Stomach (tissue), 9 donors: ENCODE results near the gene C17orf107. TPM values are rescaled to one million over a fixed set of nuclear protein-coding genes. Genes with fewer than 3 reads are reported as not detected.

Source experiments
- DNase-seq, 2 donors: peaks; one replicate each; pipeline versions ENCODE4 v3.0.0 to v3.0.0-alpha.2; 2013 to 2019
- H3K27ac ChIP-seq, 5 donors: fragments of 200-600 bp in 4 of 5; sonication (generic) in 4 of 5; one replicate each; pipeline ENCODE4 v1.5.1; 2013 to 2019; ENCODE audit warnings: mild to moderate bottlenecking in 1 of 5, moderate library complexity in 1 of 5
- H3K27me3 ChIP-seq, 3 donors: fragments of 200-600 bp; sonication (generic); one replicate each; pipeline ENCODE4 v1.5.1; 2017 to 2019; ENCODE audit warnings: mixed run types in 1 of 3
- H3K36me3 ChIP-seq, 4 donors: fragments of 200-600 bp; sonication (generic); 1 replicate in 3 of 4; 2 replicates in 1 of 4; pipeline ENCODE4 v1.5.1; 2016 to 2019
- H3K4me1 ChIP-seq, 4 donors: fragments of 200-600 bp; sonication (generic); one replicate each; pipeline ENCODE4 v1.5.1; 2016 to 2019
- H3K4me3 ChIP-seq, 4 donors: fragments of 200-600 bp; sonication (generic) in 3 of 4; one replicate each; pipeline ENCODE4 v1.5.1; 2016 to 2019; ENCODE audit warnings: mild to moderate bottlenecking in 1 of 4
- H3K9me3 ChIP-seq, 4 donors: fragments of 200-600 bp; sonication (generic); one replicate each; pipeline ENCODE4 v1.5.1; 2016 to 2019
- EP300 ChIP-seq: sonication (generic); formaldehyde crosslinking; IDR thresholded peaks from one replicate; pipeline ENCODE4 v1.6.1; 2017; ENCODE audit warnings: antibody characterized with exemption
- POLR2A ChIP-seq, 4 donors: fragments of 450-650 bp; IDR thresholded peaks; one replicate each; pipeline ENCODE4 v1.6.1; 2016; ENCODE audit warnings: antibody characterized with exemption in 4 of 4, control low read depth in 2 of 4, mild to moderate bottlenecking in 1 of 4, moderate library complexity in 1 of 4
- POLR2AphosphoS5 ChIP-seq, 3 donors: sonication (generic); formaldehyde crosslinking; IDR thresholded peaks; one replicate each; pipeline ENCODE4 v1.6.1; 2016; ENCODE audit warnings: antibody characterized with exemption in 3 of 3
- WGBS, 5 donors: extraction: QIAGEN DNeasy Blood & Tissue Kit in 3 of 5; methylation state at CpG; one replicate each; pipeline versions ENCODE4 v1.1.5 to v1.1.7; 2013 to 2018; 5-methylcytosine and 5-hydroxymethylcytosine counted together
- intact Hi-C: fragments of 100-400 bp; cut with DNase I; formaldehyde crosslinking; loops from one replicate; pipeline ENCODE4 v1.15.1; 2023; ENCODE audit warnings: low total_unique reads
- polyA plus RNA-seq, 3 donors: library from polyadenylated mRNA; stranded (reverse); fragments of 200-250 nt; gene quantifications; one replicate each; pipeline ENCODE4 v1.2.3, GENCODE V29; 2013
- total RNA-seq, 5 donors: library from RNA; depleted of rRNA; stranded (reverse); fragments of >200 nt; gene quantifications; one replicate each; pipeline versions ENCODE4 v1.1.0 to v1.2.3, GENCODE V29; 2014 to 2016
- TF ChIP-seq, protein P1 (sequence below), 7 experiments: fragments of 450-650 bp in 4 of 7; fragments of 200-600 bp in 3 of 7; sonication (generic) in 3 of 7; IDR thresholded peaks; one replicate each; pipeline ENCODE4 v1.5.1; 2016 to 2019; ENCODE audit warnings: antibody characterized with exemption in 7 of 7, control low read depth in 2 of 7, mild to moderate bottlenecking in 1 of 7
- donor health status: healthy with polysubstance abuse.
- donor health status: Bipolar disorder and iron deficiency.
- donor health status: healthy.

Gene C17orf107
- total and polyA plus RNA-seq, 8 donors, result 0.75 to 6.6 (median 2.8) TPM; not detected in 1

DNA sequence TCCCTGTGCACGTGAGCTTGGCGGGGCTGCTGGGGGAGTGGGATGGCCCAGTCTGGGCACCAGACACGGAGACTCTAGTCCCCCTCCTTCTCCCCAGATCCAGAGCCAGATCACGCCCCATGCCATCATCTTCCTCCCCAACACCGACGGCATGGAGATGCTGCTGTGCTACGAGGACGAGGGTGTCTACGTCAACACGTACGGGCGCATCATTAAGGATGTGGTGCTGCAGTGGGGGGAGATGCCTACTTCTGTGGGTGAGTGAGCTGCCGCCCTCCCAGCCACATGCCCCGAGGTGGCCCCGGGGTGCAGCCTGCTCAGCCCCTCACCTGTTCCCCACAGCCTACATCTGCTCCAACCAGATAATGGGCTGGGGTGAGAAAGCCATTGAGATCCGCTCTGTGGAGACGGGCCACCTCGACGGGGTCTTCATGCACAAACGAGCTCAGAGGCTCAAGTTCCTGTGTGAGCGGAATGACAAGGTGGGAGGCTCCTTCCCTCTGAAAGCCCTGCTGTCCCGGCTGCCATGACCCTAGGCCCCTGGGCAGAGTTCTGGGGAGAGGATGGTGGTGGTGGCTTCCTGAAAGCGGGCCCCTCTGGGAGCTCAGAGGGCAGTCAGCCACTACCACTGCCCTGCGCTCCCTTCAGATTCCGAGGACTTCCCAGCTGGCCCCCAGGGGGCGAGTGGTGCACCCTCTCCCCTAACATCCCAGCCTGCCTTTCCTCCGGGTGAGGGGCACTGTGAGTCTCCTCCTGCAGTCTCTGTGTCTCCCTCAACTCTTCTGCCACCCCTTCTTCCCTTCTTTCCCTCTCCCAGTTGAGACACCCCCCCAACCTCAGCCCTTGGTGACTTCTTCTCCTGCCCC is 2.8 kb upstream of the C17orf107 start:
- Histone ChIP-seq H3K36me3 (peaks cover 53 to 62% (median 60%) of the 10 kb centered on the region in 4 donors), H3K4me3 (no peak overlapping the region), H3K9me3 (no peaks in the 10 kb centered on the region), H3K27me3 (peaks cover 0 to 33% (median 0%) of the 10 kb centered on the region in 3 donors), H3K27ac (no peak overlapping the region), H3K4me1 (peaks cover 20 to 34% (median 28%) of the 10 kb centered on the region in 4 donors)
- 88 to 92% (median 90%) methylated on average over 24 to 27 of the region's 27 CpGs for WGBS, 5 donors
- TF ChIP-seq POLR2A (IDR thresholded peaks at IDR 0.05) (no peak), POLR2AphosphoS5 (IDR thresholded peaks at IDR 0.05) (no peak), EP300 (no peak)
- TF ChIP-seq, protein P1, sequence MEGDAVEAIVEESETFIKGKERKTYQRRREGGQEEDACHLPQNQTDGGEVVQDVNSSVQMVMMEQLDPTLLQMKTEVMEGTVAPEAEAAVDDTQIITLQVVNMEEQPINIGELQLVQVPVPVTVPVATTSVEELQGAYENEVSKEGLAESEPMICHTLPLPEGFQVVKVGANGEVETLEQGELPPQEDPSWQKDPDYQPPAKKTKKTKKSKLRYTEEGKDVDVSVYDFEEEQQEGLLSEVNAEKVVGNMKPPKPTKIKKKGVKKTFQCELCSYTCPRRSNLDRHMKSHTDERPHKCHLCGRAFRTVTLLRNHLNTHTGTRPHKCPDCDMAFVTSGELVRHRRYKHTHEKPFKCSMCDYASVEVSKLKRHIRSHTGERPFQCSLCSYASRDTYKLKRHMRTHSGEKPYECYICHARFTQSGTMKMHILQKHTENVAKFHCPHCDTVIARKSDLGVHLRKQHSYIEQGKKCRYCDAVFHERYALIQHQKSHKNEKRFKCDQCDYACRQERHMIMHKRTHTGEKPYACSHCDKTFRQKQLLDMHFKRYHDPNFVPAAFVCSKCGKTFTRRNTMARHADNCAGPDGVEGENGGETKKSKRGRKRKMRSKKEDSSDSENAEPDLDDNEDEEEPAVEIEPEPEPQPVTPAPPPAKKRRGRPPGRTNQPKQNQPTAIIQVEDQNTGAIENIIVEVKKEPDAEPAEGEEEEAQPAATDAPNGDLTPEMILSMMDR (IDR thresholded peaks at IDR 0.05), result no peak
- no peak for DNase-seq
- intact Hi-C loops, result loop anchor here (10.0 kb wide), 1 partner anchor 162 kb away; the partner anchor contains the start of genes CXCL16, MED11 and ZMYND15

DNA sequence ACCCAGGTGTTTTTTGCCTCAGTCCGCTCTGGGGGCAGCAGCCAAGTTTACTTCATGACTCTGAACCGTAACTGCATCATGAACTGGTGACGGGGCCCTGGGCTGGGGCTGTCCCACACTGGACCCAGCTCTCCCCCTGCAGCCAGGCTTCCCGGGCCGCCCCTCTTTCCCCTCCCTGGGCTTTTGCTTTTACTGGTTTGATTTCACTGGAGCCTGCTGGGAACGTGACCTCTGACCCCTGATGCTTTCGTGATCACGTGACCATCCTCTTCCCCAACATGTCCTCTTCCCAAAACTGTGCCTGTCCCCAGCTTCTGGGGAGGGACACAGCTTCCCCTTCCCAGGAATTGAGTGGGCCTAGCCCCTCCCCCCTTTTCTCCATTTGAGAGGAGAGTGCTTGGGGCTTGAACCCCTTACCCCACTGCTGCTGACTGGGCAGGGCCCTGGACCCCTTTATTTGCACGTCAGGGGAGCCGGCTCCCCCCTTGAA is 2.1 kb upstream of the C17orf107 start:
- H3K27ac ChIP-seq, result no peak overlapping the region
- DNase-seq, result no peak
- peaks cover 46 to 55% (median 54%) of the 10 kb centered on the region in 4 donors for H3K36me3 ChIP-seq
- H3K9me3 ChIP-seq, result no peaks in the 10 kb centered on the region
- peaks cover 20 to 39% (median 31%) of the 10 kb centered on the region in 4 donors for H3K4me1 ChIP-seq
- intact Hi-C loops, result loop anchor here (10.0 kb wide), 1 partner anchor 162 kb away; the partner anchor contains the start of genes CXCL16, MED11 and ZMYND15
- no peak overlapping the region for H3K4me3 ChIP-seq
- H3K27me3 ChIP-seq, result peaks cover 0 to 36% (median 0%) of the 10 kb centered on the region in 3 donors
- TF ChIP-seq POLR2A (IDR thresholded peaks at IDR 0.05) (no peak), EP300 (no peak), POLR2AphosphoS5 (IDR thresholded peaks at IDR 0.05) (no peak)
- 76 to 80% (median 78%) methylated on average over 10 of the region's 10 CpGs for WGBS, 5 donors

DNA sequence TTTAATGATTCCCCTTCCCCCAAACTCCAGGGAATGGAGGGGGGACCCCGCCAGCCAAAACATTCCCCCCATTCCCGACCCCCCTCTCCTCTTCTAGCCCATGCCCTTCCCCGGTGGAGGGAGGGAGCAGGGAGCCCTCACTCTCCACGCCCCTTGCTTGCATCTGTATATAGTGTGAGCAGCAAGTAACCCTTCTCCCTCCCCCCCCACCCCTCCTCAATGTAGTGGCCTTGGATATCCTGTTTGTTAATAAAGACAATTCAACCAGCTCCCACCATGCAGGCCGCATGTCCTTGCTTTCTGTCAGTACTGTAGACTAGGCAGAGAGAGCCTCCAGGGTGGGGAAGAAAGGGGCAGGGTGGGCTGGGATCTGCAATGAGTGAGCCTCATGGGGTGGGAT is 1.6 kb upstream of the C17orf107 start:
- Histone ChIP-seq H3K27me3 (peaks cover 0 to 36% (median 0%) of the 10 kb centered on the region in 3 donors), H3K4me1 (peaks cover 20 to 43% (median 33%) of the 10 kb centered on the region in 4 donors), H3K27ac (no peak overlapping the region), H3K4me3 (no peak overlapping the region), H3K36me3 (peaks cover 41 to 50% (median 48%) of the 10 kb centered on the region in 4 donors), H3K9me3 (no peaks in the 10 kb centered on the region)
- no peak for DNase-seq
- intact Hi-C loops, result loop anchor here (10.0 kb wide), 1 partner anchor 163 kb away; the partner anchor contains the start of genes CXCL16, MED11 and ZMYND15
- TF ChIP-seq POLR2A (IDR thresholded peaks at IDR 0.05), result no peak
- TF ChIP-seq EP300, result no peak
- TF ChIP-seq, protein P1 (IDR thresholded peaks at IDR 0.05), result no peak
- no peak for TF ChIP-seq POLR2AphosphoS5 (IDR thresholded peaks at IDR 0.05)
- 84 to 89% (median 85%) methylated on average over 5 of the region's 5 CpGs for WGBS, 5 donors

DNA sequence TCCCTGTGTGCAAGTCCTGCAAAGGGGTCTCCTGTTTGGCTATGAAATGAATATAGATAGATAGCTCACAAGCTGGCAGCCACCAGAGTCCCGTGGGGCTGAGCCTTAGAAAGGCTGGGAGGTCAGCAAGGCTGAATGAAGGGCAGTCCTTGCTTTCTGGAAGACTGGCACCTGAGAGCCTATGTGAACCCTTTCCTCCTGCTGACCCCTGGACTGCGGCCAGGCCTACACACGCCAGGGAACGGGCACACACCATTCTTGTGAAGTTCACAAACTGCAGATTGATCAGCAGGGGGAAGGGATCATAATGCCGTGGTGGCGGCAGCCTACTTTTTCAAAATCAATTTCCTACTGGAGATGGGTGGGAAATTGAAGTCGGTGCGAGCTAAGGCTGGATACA is 985 bp upstream of the C17orf107 start:
- intact Hi-C loops, result loop anchor here (10.0 kb wide), 1 partner anchor 164 kb away; the partner anchor contains the start of genes CXCL16, MED11 and ZMYND15
- Histone ChIP-seq H3K27ac (peak overlapping the region in 1 of 5 donors; percentile 54), H3K36me3 (peaks cover 36 to 44% (median 42%) of the 10 kb centered on the region in 4 donors), H3K9me3 (no peaks in the 10 kb centered on the region), H3K4me3 (peak overlapping the region in 1 of 4 donors; percentile 51), H3K27me3 (peaks cover 0 to 36% (median 0%) of the 10 kb centered on the region in 3 donors), H3K4me1 (peaks cover 20 to 49% (median 39%) of the 10 kb centered on the region in 4 donors)
- TF ChIP-seq, protein P1 (IDR thresholded peaks at IDR 0.05), result no peak
- no peak for TF ChIP-seq POLR2A (IDR thresholded peaks at IDR 0.05)
- TF ChIP-seq POLR2AphosphoS5 (IDR thresholded peaks at IDR 0.05), result no peak
- WGBS, 5 donors, result 57 to 72% (median 66%) methylated on average over 8 of the region's 8 CpGs
- no peak for DNase-seq
